ENCODE data around the gene DBF4B. TPM values are rescaled to one million over a fixed set of nuclear protein-coding genes. Genes with fewer than 3 reads are reported as not detected.

Gene DBF4B
- total RNA-seq, 3 donors from 2014 or later: 4.9 to 10.2 (median 7.2) TPM

DNA sequence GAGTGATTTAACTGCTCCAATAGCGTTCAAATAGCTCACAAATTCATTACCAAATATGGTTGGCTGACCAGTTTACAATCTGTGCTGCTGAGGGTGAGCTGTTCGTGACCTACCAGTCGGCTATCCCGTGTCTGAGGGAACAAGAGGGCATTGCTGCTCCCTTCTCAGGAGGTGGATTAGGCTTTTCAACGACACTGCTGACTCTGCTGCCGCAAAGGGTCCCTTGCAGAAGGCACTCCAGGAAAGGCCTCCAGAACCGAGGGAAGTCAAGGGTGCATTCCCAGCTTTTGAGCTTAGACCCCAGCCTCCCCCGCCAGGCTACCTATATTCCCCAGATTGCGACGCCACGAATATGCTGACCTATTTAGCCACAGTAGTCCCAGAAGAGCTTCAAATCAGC lies 89.3 kb downstream of the DBF4B start:
- Histone ChIP-seq H3K4me3 (no peak overlapping the region), H3K36me3 (ENCODE audit: low read depth) (no peaks in the 10 kb centered on the region), H3K4me1 (ENCODE audit: low read depth) (no peaks in the 10 kb centered on the region), H3K9me3 (no peaks in the 10 kb centered on the region)
- ATAC-seq: peak; percentile 15
- intact Hi-C loops (cut with DNase I, micrococcal nuclease): no loop called here
- no peak for TF ChIP-seq CTCF (IDR thresholded peaks at IDR 0.05)
- DNase-seq: no peak

GRCh38 chr17:44798356-44798755 lies 89.9 kb downstream of the DBF4B start:
- ATAC-seq (no peak), DNase-seq (no peak)
- no peaks in the 10 kb centered on the region for H3K4me1 ChIP-seq (ENCODE audit: low read depth)
- no peaks in the 10 kb centered on the region for H3K9me3 ChIP-seq
- TF ChIP-seq CTCF (IDR thresholded peaks at IDR 0.05): no peak
- no peaks in the 10 kb centered on the region for H3K36me3 ChIP-seq (ENCODE audit: low read depth)
- no peak overlapping the region for H3K4me3 ChIP-seq
- intact Hi-C loops (cut with DNase I, micrococcal nuclease): no loop called here

Other genes starting within 250 kb of the DBF4B start
- gene GPATCH8, start 205.3 kb upstream of the DBF4B start, total RNA-seq: 10 to 100 TPM; 34.8 to 48.4 (median 36.3) TPM
- 1 to 10 TPM in 2 of 3 donors, under 1 TPM in 1; 0.58 to 3.0 (median 1.5) TPM for gene FZD2, start 151.2 kb upstream of the DBF4B start, total RNA-seq
- under 1 TPM in 1 of 3 donors, not detected in 2; 0.16 TPM for gene MEIOC, start 52.2 kb upstream of the DBF4B start, total RNA-seq
- 10 to 100 TPM; 14.3 to 19.1 (median 18.7) TPM for gene CCDC43, start 18.9 kb upstream of the DBF4B start, total RNA-seq
- 1 to 10 TPM in 1 of 3 donors, under 1 TPM in 1, not detected in 1; 0.17 to 4.7 TPM for gene ADAM11, start 50.3 kb downstream of the DBF4B start, total RNA-seq
- 100 to 1,000 TPM in 1 of 3 donors, 1 to 10 TPM in 2; 2.2 to 140 (median 5.7) TPM for gene GJC1, start 121.6 kb downstream of the DBF4B start, total RNA-seq
- 1 to 10 TPM in 1 of 3 donors, not detected in 2; 1.6 TPM for gene HIGD1B, start 139.2 kb downstream of the DBF4B start, total RNA-seq
- gene EFTUD2, start 190.8 kb downstream of the DBF4B start, total RNA-seq: 10 to 100 TPM; 66.3 to 88.1 (median 82.0) TPM
- gene GFAP, start 206.8 kb downstream of the DBF4B start, total RNA-seq: under 1 TPM in 2 of 3 donors, not detected in 1; 0.23 to 0.47 TPM
- 10 to 100 TPM in 1 of 3 donors, 1 to 10 TPM in 2; 2.2 to 10.3 (median 4.6) TPM for gene KIF18B, start 239.1 kb downstream of the DBF4B start, total RNA-seq